Naive thymus-derived CD4-positive, alpha-beta T cell (primary cell): ENCODE results near the gene OR51I1. TPM values are rescaled to one million over a fixed set of nuclear protein-coding genes. Genes with fewer than 3 reads are reported as not detected.

Source experiments
- ATAC-seq: fragments of 150-1000 bp; cut with Tn5 transposase; 2 replicates; pipeline ENCODE4 v1.10.0; 2021; ENCODE audit warnings: mild to moderate bottlenecking, moderate library complexity
- CTCF ChIA-PET: fragments of 350-600 bp; sonication (Branson Sonifier 250); formaldehyde crosslinking; loops from one replicate; lab custom pipeline; 2021; ENCODE audit warnings: antibody characterized with exemption; lab: Charles Lee
- POLR2A ChIA-PET: fragments of 350-600 bp; sonication (Branson Sonifier 250); formaldehyde crosslinking; loops from one replicate; lab custom pipeline; 2021; ENCODE audit warnings: antibody characterized with exemption, inconsistent platforms; lab: Charles Lee
- DNase-seq, 9 donors: peaks; one replicate each; pipeline versions ENCODE4 v3.0.0 to v3.0.0-alpha.2; 2020 to 2022; ENCODE audit warnings: mixed read lengths in 1 of 9
- H3K27ac ChIP-seq: one replicate; pipeline ENCODE4 v1.7.0; 2013; ENCODE audit warnings: mild to moderate bottlenecking, low read depth, low read length, moderate library complexity
- H3K27me3 ChIP-seq, 2 donors: one replicate each; pipeline ENCODE4 v1.7.0; 2013; ENCODE audit warnings: low read length in 2 of 2, mild to moderate bottlenecking in 2 of 2, moderate library complexity in 2 of 2; ENCODE audit not compliant: control insufficient read depth in 2 of 2, insufficient read depth in 2 of 2
- H3K36me3 ChIP-seq, 3 experiments: 1 replicate in 2 of 3; 2 replicates in 1 of 3; pipeline ENCODE4 v1.7.0; 2013; ENCODE audit warnings: low read length in 3 of 3, mild to moderate bottlenecking in 3 of 3, moderate library complexity in 1 of 3; ENCODE audit not compliant: insufficient read depth in 3 of 3, control insufficient read depth in 2 of 3
- H3K4me1 ChIP-seq, 2 donors: one replicate each; pipeline ENCODE4 v1.7.0; 2013; ENCODE audit warnings: low read length in 2 of 2, mild to moderate bottlenecking in 2 of 2, moderate library complexity in 1 of 2; ENCODE audit not compliant: control insufficient read depth in 2 of 2, insufficient read depth in 2 of 2
- H3K4me3 ChIP-seq: 2 replicates; pipeline ENCODE4 v1.7.0; 2013; ENCODE audit warnings: mild to moderate bottlenecking, low read length
- H3K9me3 ChIP-seq, 3 experiments: 1 replicate in 2 of 3; 2 replicates in 1 of 3; pipeline ENCODE4 v1.7.0; 2013; ENCODE audit warnings: low read length in 3 of 3; ENCODE audit not compliant: control insufficient read depth in 2 of 3
- H3K27ac Mint-ChIP-seq, 9 donors: one replicate each; pipeline ENCODE4 v1.8.0; 2020 to 2022; ENCODE audit warnings: mixed read lengths in 9 of 9, mild to moderate bottlenecking in 8 of 9, moderate library complexity in 5 of 9, inconsistent platforms in 2 of 9
- H3K27me3 Mint-ChIP-seq, 5 donors: one replicate each; pipeline ENCODE4 v1.8.0; 2021 to 2022; ENCODE audit warnings: mixed read lengths in 5 of 5, mild to moderate bottlenecking in 1 of 5
- H3K36me3 Mint-ChIP-seq, 5 donors: one replicate each; pipeline ENCODE4 v1.8.0; 2020 to 2022; ENCODE audit warnings: mixed read lengths in 5 of 5, mild to moderate bottlenecking in 3 of 5, inconsistent platforms in 1 of 5
- H3K4me1 Mint-ChIP-seq, 7 donors: one replicate each; pipeline ENCODE4 v1.8.0; 2020 to 2022; ENCODE audit warnings: mixed read lengths in 7 of 7, mild to moderate bottlenecking in 3 of 7, inconsistent platforms in 1 of 7
- H3K4me3 Mint-ChIP-seq, 10 donors: one replicate each; pipeline ENCODE4 v1.8.0; 2020 to 2022; ENCODE audit warnings: mild to moderate bottlenecking in 10 of 10, mixed read lengths in 10 of 10, moderate library complexity in 6 of 10, inconsistent platforms in 2 of 10
- H3K9me3 Mint-ChIP-seq, 11 donors: one replicate each; pipeline ENCODE4 v1.8.0; 2020 to 2022; ENCODE audit warnings: mixed read lengths in 11 of 11, mild to moderate bottlenecking in 4 of 11, inconsistent platforms in 1 of 11, moderate library complexity in 1 of 11
- intact Hi-C, 2 donors: fragments of 100-400 bp; cut with micrococcal nuclease; formaldehyde crosslinking; loops; one replicate each; pipeline ENCODE4 v1.15.1; 2023
- polyA plus RNA-seq, 2 donors: library from polyadenylated mRNA; unstranded; fragments of 300-500 nt; fragmentation: Illumina TruSeq; gene quantifications; one replicate each; pipeline ENCODE4 v1.2.3, GENCODE V29; 2021
- total RNA-seq, 6 experiments: library from RNA in 5 of 6; stranded (reverse) in 5 of 6; gene quantifications; 1 replicate in 5 of 6; 2 replicates in 1 of 6; pipeline ENCODE4 v1.2.3 and lab custom pipeline; 2021 to 2026

Gene OR51I1
- total and polyA plus RNA-seq, 7 experiments from 2014 or later, result not detected

- intact Hi-C loops, result no loop called here
- POLR2A ChIA-PET, result no interaction called here
- CTCF ChIA-PET, result interaction anchor here (0.6 kb wide), 1 partner anchor 12 kb away, joined by 4 read pairs; no protein-coding TSS in a partner anchor
Measured at GRCh38 chr11:5443835-5444393, 2.6 kb upstream of the OR51I1 start.

GRCh38 chr11:5423131-5423530 lies 18.2 kb downstream of the OR51I1 start:
- Histone ChIP-seq H3K27ac (no peak overlapping the region), H3K4me1 (no peaks in the 10 kb centered on the region), H3K36me3 (no peaks in the 10 kb centered on the region), H3K4me3 (no peak overlapping the region), H3K9me3 (no peaks in the 10 kb centered on the region), H3K27me3 (no peaks in the 10 kb centered on the region)
- peaks cover 0 to 18% (median 13%) of the 10 kb centered on the region in 5 donors for H3K27me3 Mint-ChIP-seq
- intact Hi-C loops, result no loop called here
- POLR2A ChIA-PET, result no interaction called here
- ATAC-seq, result no peak
- peaks cover 0 to 4% (median 0%) of the 10 kb centered on the region in 5 donors for H3K36me3 Mint-ChIP-seq
- CTCF ChIA-PET, result no interaction called here
- H3K9me3 Mint-ChIP-seq, result peaks cover 0 to 4% (median 0%) of the 10 kb centered on the region in 11 donors
- H3K27ac Mint-ChIP-seq, result no peak overlapping the region
- H3K4me1 Mint-ChIP-seq, result peaks cover 0 to 2% (median 0%) of the 10 kb centered on the region in 7 donors
- no peak for DNase-seq
- H3K4me3 Mint-ChIP-seq, result no peak overlapping the region

More at GRCh38 chr11:5443835-5444393, 2.6 kb upstream of the OR51I1 start:
- no peak overlapping the region for H3K4me3 Mint-ChIP-seq
- Histone ChIP-seq H3K27me3 (no peaks in the 10 kb centered on the region), H3K9me3 (no peaks in the 10 kb centered on the region), H3K4me3 (no peak overlapping the region), H3K27ac (no peak overlapping the region), H3K4me1 (no peaks in the 10 kb centered on the region), H3K36me3 (no peaks in the 10 kb centered on the region)
- peaks cover 2 to 42% (median 40%) of the 10 kb centered on the region in 5 donors for H3K27me3 Mint-ChIP-seq
- H3K4me1 Mint-ChIP-seq, result no peaks in the 10 kb centered on the region
- H3K36me3 Mint-ChIP-seq, result no peaks in the 10 kb centered on the region
- ATAC-seq, result no peak
- no peak overlapping the region for H3K27ac Mint-ChIP-seq
- peaks cover 0 to 4% (median 0%) of the 10 kb centered on the region in 11 donors for H3K9me3 Mint-ChIP-seq
- no peak for DNase-seq

GRCh38 chr11:5421811-5422210 lies 19.5 kb downstream of the OR51I1 start, which contains the start of gene OR51Q1:
Gene OR51Q1 (plus strand): TSS chr11:5422111. CDS start chr11:5422201, 90 bp downstream.
- no peaks in the 10 kb centered on the region for H3K4me1 ChIP-seq
- no peak for DNase-seq
- Mint-ChIP-seq H3K27me3 (peaks cover 0 to 16% (median 13%) of the 10 kb centered on the region in 5 donors), H3K4me3 (no peak within 1 kb of the TSS), H3K9me3 (peaks cover 0 to 4% (median 0%) of the 10 kb centered on the region in 11 donors), H3K27ac (no peak within 1 kb of the TSS), H3K36me3 (peaks cover 0 to 4% (median 0%) of the 10 kb centered on the region in 5 donors), H3K4me1 (peaks cover 0 to 2% (median 0%) of the 10 kb centered on the region in 7 donors)
- H3K36me3 ChIP-seq, result no peaks in the 10 kb centered on the region
- no peaks in the 10 kb centered on the region for H3K9me3 ChIP-seq
- intact Hi-C loops, result no loop called here
- no peak for ATAC-seq
- ChIA-PET CTCF (no interaction called here), POLR2A (no interaction called here)
- H3K27me3 ChIP-seq, result no peaks in the 10 kb centered on the region
- H3K27ac ChIP-seq, result no peak within 1 kb of the TSS
- H3K4me3 ChIP-seq, result no peak within 1 kb of the TSS

GRCh38 chr11:5420993-5421392 lies 20.3 kb downstream of the OR51I1 start:
- CTCF ChIA-PET, result no interaction called here
- Mint-ChIP-seq H3K27me3 (peaks cover 0 to 16% (median 12%) of the 10 kb centered on the region in 5 donors), H3K9me3 (peaks cover 0 to 4% (median 0%) of the 10 kb centered on the region in 11 donors), H3K4me1 (peaks cover 0 to 2% (median 0%) of the 10 kb centered on the region in 7 donors), H3K27ac (no peak overlapping the region), H3K4me3 (no peak overlapping the region), H3K36me3 (peaks cover 0 to 4% (median 0%) of the 10 kb centered on the region in 5 donors)
- Histone ChIP-seq H3K36me3 (no peaks in the 10 kb centered on the region), H3K4me1 (no peaks in the 10 kb centered on the region), H3K27me3 (no peaks in the 10 kb centered on the region), H3K9me3 (no peaks in the 10 kb centered on the region), H3K4me3 (no peak overlapping the region), H3K27ac (no peak overlapping the region)
- POLR2A ChIA-PET, result no interaction called here
- ATAC-seq (no peak), DNase-seq (no peak)
- intact Hi-C loops, result no loop called here

GRCh38 chr11:5405173-5405572 lies 36.1 kb downstream of the OR51I1 start:
- CTCF ChIA-PET, result no interaction called here
- POLR2A ChIA-PET, result no interaction called here
- H3K36me3 ChIP-seq, result no peaks in the 10 kb centered on the region
- H3K9me3 ChIP-seq, result no peaks in the 10 kb centered on the region
- H3K27ac ChIP-seq, result no peak overlapping the region
- H3K4me3 ChIP-seq, result no peak overlapping the region
- Mint-ChIP-seq H3K36me3 (no peaks in the 10 kb centered on the region), H3K9me3 (peaks cover 0 to 9% (median 1%) of the 10 kb centered on the region in 11 donors), H3K4me1 (peaks cover 0 to 1% (median 0%) of the 10 kb centered on the region in 7 donors), H3K27me3 (peaks cover 6 to 40% (median 28%) of the 10 kb centered on the region in 5 donors), H3K27ac (no peak overlapping the region), H3K4me3 (no peak overlapping the region)
- no peaks in the 10 kb centered on the region for H3K4me1 ChIP-seq
- DNase-seq (no peak), ATAC-seq (no peak)
- intact Hi-C loops, result no loop called here
- H3K27me3 ChIP-seq, result no peaks in the 10 kb centered on the region

- H3K9me3 Mint-ChIP-seq, result peaks cover 0 to 12% (median 3%) of the 10 kb centered on the region in 11 donors
- Histone ChIP-seq H3K36me3 (no peaks in the 10 kb centered on the region), H3K27me3 (peaks cover 0 to 3% of the 10 kb centered on the region in 2 donors), H3K4me1 (no peaks in the 10 kb centered on the region), H3K27ac (no peak overlapping the region), H3K4me3 (no peak overlapping the region), H3K9me3 (no peaks in the 10 kb centered on the region)
- peaks cover 0 to 1% (median 0%) of the 10 kb centered on the region in 7 donors for H3K4me1 Mint-ChIP-seq
- no peak overlapping the region for H3K4me3 Mint-ChIP-seq
- CTCF ChIA-PET, result no interaction called here
- POLR2A ChIA-PET, result no interaction called here
- ATAC-seq (no peak), DNase-seq (no peak)
- H3K36me3 Mint-ChIP-seq, result no peaks in the 10 kb centered on the region
- peaks cover 0 to 25% (median 13%) of the 10 kb centered on the region in 5 donors for H3K27me3 Mint-ChIP-seq
- intact Hi-C loops, result no loop called here
- H3K27ac Mint-ChIP-seq, result no peak overlapping the region
Measured at GRCh38 chr11:5398936-5399335, 42.4 kb downstream of the OR51I1 start.

GRCh38 chr11:5394091-5394490 lies 47.2 kb downstream of the OR51I1 start:
- H3K36me3 Mint-ChIP-seq, result no peaks in the 10 kb centered on the region
- POLR2A ChIA-PET, result no interaction called here
- H3K4me1 ChIP-seq, result no peaks in the 10 kb centered on the region

More at GRCh38 chr11:5394091-5394490, 47.2 kb downstream of the OR51I1 start:
- H3K27me3 Mint-ChIP-seq, result peaks cover 0 to 22% (median 8%) of the 10 kb centered on the region in 5 donors
- Histone ChIP-seq H3K9me3 (no peaks in the 10 kb centered on the region), H3K27me3 (no peaks in the 10 kb centered on the region), H3K4me3 (no peak overlapping the region), H3K36me3 (no peaks in the 10 kb centered on the region), H3K27ac (no peak overlapping the region)
- H3K4me3 Mint-ChIP-seq, result no peak overlapping the region
- H3K4me1 Mint-ChIP-seq, result no peaks in the 10 kb centered on the region
- ATAC-seq, result no peak
- DNase-seq, result no peak
- CTCF ChIA-PET, result no interaction called here
- intact Hi-C loops, result no loop called here
- H3K9me3 Mint-ChIP-seq, result peaks cover 0 to 9% (median 2%) of the 10 kb centered on the region in 11 donors
- no peak overlapping the region for H3K27ac Mint-ChIP-seq
